GM19035 (cell line): ENCODE data around the gene SAP30L.

Source experiments
- ATAC-seq: cut with Tn5 transposase; IDR thresholded peaks from one replicate; pipeline ENCODE4 v1.9.1; 2021; ENCODE audit not compliant: unreplicated experiment

Gene SAP30L

GRCh38 chr5:154505567-154505966 lies 59.8 kb downstream of the SAP30L start:
- ATAC-seq: no peak

- no peak for ATAC-seq
These were observed 60.4 kb downstream of the SAP30L start for GRCh38 chr5:154506049-154506715.

GRCh38 chr5:154506716-154507080 lies 60.9 kb downstream of the SAP30L start:
- ATAC-seq: no peak

DNA sequence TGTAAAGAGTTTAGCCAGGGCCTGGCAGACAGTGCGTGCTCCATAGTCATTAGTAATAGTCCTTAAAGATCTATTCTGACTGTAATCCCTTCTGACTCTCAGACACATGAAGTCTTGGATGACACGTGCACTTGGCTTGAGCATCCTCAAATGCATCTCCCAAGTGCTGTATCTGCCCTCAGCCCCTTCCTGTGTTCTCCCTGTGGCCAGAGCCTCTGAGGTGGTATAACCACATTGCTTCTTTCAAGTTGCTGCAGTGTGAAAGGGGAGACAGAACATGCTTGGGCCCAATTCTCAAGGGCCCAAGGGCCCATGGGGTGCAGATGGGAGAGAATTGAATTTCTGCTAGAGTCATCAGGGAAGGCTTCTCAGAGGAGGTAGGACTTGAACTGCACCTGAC lies 62.3 kb downstream of the SAP30L start:
- ATAC-seq: no peak

DNA sequence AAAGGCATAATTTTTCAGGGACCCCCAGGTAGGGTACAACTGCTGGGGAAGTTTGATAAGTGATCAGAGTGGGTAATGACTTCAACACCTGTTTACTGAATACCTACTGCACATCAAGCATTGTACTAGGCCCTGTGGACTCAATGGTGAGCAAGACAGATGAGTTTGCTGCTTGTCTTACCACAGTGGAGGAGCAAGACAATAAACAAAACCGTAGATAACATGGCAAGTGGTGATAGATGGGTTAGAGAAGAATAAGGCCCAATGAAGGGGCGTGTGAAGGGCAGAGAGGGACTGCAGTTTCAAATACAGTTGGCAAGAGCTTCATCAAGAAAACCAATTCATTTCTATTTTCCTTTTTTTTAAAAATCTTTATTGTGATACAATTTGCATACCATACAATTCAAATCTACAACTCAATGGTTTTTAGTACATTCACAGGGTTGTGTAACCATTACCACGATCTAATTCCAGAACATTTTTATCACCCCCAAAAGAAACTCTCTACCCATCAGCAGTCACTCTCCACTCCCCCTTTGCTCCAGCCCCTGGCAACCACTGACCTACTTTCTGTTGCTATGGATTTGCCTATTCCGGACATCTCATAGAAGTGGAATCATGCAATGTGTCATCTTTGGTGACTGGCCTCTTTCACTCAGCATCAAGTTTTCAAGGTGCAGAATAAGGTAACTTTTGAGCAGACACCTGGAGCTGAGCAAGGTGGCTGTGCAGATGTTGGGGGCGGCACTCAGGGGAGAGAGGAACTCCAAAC lies 64.2 kb downstream of the SAP30L start:
- ATAC-seq: no peak
